T-cell (primary cell): ENCODE data around the gene ARSG. TPM values are rescaled to one million over a fixed set of nuclear protein-coding genes. Genes with fewer than 3 reads are reported as not detected.

Experiments
- ATAC-seq, 4 experiments: fragments of 200-7000 bp in 3 of 4; fragments of 150-1000 bp in 1 of 4; cut with Tn5 transposase; replicated peaks in 1 of 4; 1 replicate in 3 of 4; 2 replicates in 1 of 4; pipeline ENCODE4 v1.10.0; 2021; ENCODE audit warnings: moderate library complexity in 3 of 4, mild to moderate bottlenecking in 2 of 4, moderate number of reproducible peaks in 1 of 4
- CTCF ChIA-PET, 2 donors: fragments of 300-600 bp; sonication (Branson Sonifier 250); formaldehyde crosslinking; loops; one replicate each; lab custom pipeline; 2022; ENCODE audit warnings: antibody characterized with exemption in 2 of 2; lab: Charles Lee
- POLR2A ChIA-PET, 2 donors: fragments of 300-600 bp; sonication (Branson Sonifier 250); formaldehyde crosslinking; loops; one replicate each; lab custom pipeline; 2022; ENCODE audit warnings: antibody characterized with exemption in 2 of 2; lab: Charles Lee
- DNase-seq, 35 experiments: peaks; one replicate each; pipeline versions ENCODE4 v3.0.0 to v3.0.0-alpha.2; 2013 to 2023
- H3K27ac ChIP-seq: one replicate; pipeline ENCODE4 v1.5.1; 2013; ENCODE audit warnings: low read length
- H3K27me3 ChIP-seq, 2 experiments: replicated peaks in 1 of 2; 1 replicate in 1 of 2; 2 replicates in 1 of 2; pipeline versions ENCODE4 v1.6.1 to v1.7.0; 2013; ENCODE audit warnings: low read length in 1 of 2, mixed read lengths in 1 of 2; ENCODE audit not compliant: control insufficient read depth in 2 of 2, insufficient read depth in 2 of 2; ENCODE audit errors: extremely low read depth in 1 of 2
- H3K36me3 ChIP-seq, 2 donors: 1 replicate in 1 of 2; 2 replicates in 1 of 2; pipeline versions ENCODE4 v1.6.1 to v1.7.0; 2013; ENCODE audit warnings: low read length in 1 of 2; ENCODE audit not compliant: control insufficient read depth in 2 of 2, insufficient read depth in 1 of 2; ENCODE audit errors: extremely low read depth in 1 of 2
- H3K4me1 ChIP-seq, 2 experiments: 1 replicate in 1 of 2; 2 replicates in 1 of 2; pipeline versions ENCODE4 v1.6.1 to v1.7.0; 2013; ENCODE audit warnings: low read length in 2 of 2, mixed read lengths in 1 of 2; ENCODE audit not compliant: insufficient read depth in 2 of 2, control insufficient read depth in 1 of 2; ENCODE audit errors: extremely low read depth in 1 of 2
- H3K4me3 ChIP-seq, 2 donors: 1 replicate in 1 of 2; 2 replicates in 1 of 2; pipeline versions ENCODE4 v1.5.1 to v1.7.0; 2013; ENCODE audit warnings: mild to moderate bottlenecking in 2 of 2, low read length in 1 of 2, moderate library complexity in 1 of 2; ENCODE audit not compliant: control insufficient read depth in 1 of 2; ENCODE audit errors: extremely low read depth in 1 of 2
- H3K9me3 ChIP-seq: 2 replicates; pipeline ENCODE4 v1.7.0; 2013
- H3K27ac Mint-ChIP-seq, 2 donors: one replicate each; pipeline ENCODE4 v1.8.0; 2020 to 2021; ENCODE audit warnings: mild to moderate bottlenecking in 2 of 2, mixed read lengths in 2 of 2
- H3K27me3 Mint-ChIP-seq, 2 donors: one replicate each; pipeline ENCODE4 v1.8.0; 2021 to 2022; ENCODE audit warnings: mixed read lengths in 2 of 2
- H3K36me3 Mint-ChIP-seq: one replicate; pipeline ENCODE4 v1.8.0; 2021; ENCODE audit warnings: mixed read lengths
- H3K4me1 Mint-ChIP-seq, 3 donors: one replicate each; pipeline ENCODE4 v1.8.0; 2020 to 2022; ENCODE audit warnings: mixed read lengths in 3 of 3, mild to moderate bottlenecking in 1 of 3
- H3K4me3 Mint-ChIP-seq, 3 donors: one replicate each; pipeline ENCODE4 v1.8.0; 2020 to 2022; ENCODE audit warnings: mild to moderate bottlenecking in 3 of 3, mixed read lengths in 3 of 3, moderate library complexity in 3 of 3
- H3K9me3 Mint-ChIP-seq, 3 donors: one replicate each; pipeline ENCODE4 v1.8.0; 2020 to 2022; ENCODE audit warnings: mixed read lengths in 3 of 3
- WGBS: methylation state at CpG from one replicate; pipeline ENCODE4 v1.1.5; 2013; ENCODE audit warnings: missing lambda C conversion rate; ENCODE audit not compliant: insufficient coverage; 5-methylcytosine and 5-hydroxymethylcytosine counted together
- total RNA-seq, 35 experiments: library from RNA in 6 of 35; stranded (reverse) in 6 of 35; fragments of 120-200 nt in 1 of 35; gene quantifications; one replicate each; pipeline versions ENCODE4 v1.2.1 to v1.2.4 and lab custom pipeline; 2013 to 2026

Gene ARSG
- total RNA-seq, 5 donors from 2014 or later (not counting 1 experiment from before 2014, with no cell fraction given): 14.5 to 22.9 (median 17.8) TPM

DNA sequence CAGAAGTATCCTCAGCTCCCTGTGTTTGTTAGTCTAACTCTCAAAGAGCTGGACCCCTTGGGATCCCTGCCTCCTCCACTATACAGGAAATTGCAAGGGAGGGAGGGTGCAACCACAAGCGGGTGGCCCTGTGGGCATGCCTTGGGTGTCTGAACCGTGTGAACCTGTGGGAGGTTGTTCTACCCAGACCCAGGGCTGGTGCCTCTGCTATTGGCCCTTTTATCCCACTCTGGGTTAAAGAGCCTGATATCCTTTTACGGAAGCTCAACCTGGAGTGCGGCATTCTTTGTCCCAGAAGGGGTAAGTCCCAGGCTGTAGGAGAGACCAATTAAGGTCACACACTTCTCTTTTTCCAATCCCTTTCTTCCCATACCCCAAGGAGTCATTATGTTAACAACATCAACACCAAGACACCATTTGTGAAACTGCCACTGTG lies 53.4 kb downstream of the ARSG start:
- Histone ChIP-seq H3K36me3 (no peaks in the 10 kb centered on the region), H3K4me1 (peaks cover 45 to 67% of the 10 kb centered on the region in 2 experiments), H3K27ac (peak overlapping the region; percentile 85), H3K27me3 (no peaks in the 10 kb centered on the region), H3K9me3 (no peaks in the 10 kb centered on the region), H3K4me3 (no peak overlapping the region)
- Mint-ChIP-seq H3K27ac (peak overlapping the region; percentile 90 to 93), H3K4me3 (peak overlapping the region in 2 of 3 donors; percentile 39 to 80), H3K4me1 (peaks cover 67 to 78% (median 73%) of the 10 kb centered on the region in 3 donors), H3K27me3 (no peaks in the 10 kb centered on the region), H3K36me3 (no peaks in the 10 kb centered on the region), H3K9me3 (no peaks in the 10 kb centered on the region)
- 0% methylated on average over 1 of the region's 4 CpGs for WGBS
- POLR2A ChIA-PET: interaction anchor here in 1 of 2 donors (0.5 to 0.6 kb wide), 2 partner anchors 64 to 704 kb away, joined by 4 to 17 read pairs; no protein-coding TSS in a partner anchor
- DNase-seq (peak; percentile 17 to 72 (median 47)), ATAC-seq (peak; percentile 75 to 83 (median 80))
- CTCF ChIA-PET: interaction anchor here (0.5 to 1.0 kb wide), 5 partner anchors 12 to 163 kb away, joined by 3 to 5 read pairs (median 3); no protein-coding TSS in a partner anchor

- ChIA-PET POLR2A (interaction anchor here in 1 of 2 donors (0.6 to 0.8 kb wide), 2 partner anchors 34 to 54 kb away, joined by 3 read pairs; no protein-coding TSS in a partner anchor), CTCF (no interaction called here)
- H3K4me1 ChIP-seq: peaks cover 45 to 75% of the 10 kb centered on the region in 2 experiments
- DNase-seq: peak; percentile 41 to 73 (median 58)
- H3K4me3 ChIP-seq: peak overlapping the region; percentile 27 to 41
- H3K4me3 Mint-ChIP-seq: peak overlapping the region; percentile 58 to 80 (median 74)
- H3K9me3 ChIP-seq: no peaks in the 10 kb centered on the region
- H3K36me3 ChIP-seq: no peaks in the 10 kb centered on the region
- peaks cover 73 to 81% (median 75%) of the 10 kb centered on the region in 3 donors for H3K4me1 Mint-ChIP-seq
- H3K27ac ChIP-seq: peak overlapping the region; percentile 85
- H3K9me3 Mint-ChIP-seq: no peaks in the 10 kb centered on the region
- no peaks in the 10 kb centered on the region for H3K27me3 ChIP-seq
- ATAC-seq: peak; percentile 68 to 82 (median 77)
- peak overlapping the region; percentile 93 to 94 for H3K27ac Mint-ChIP-seq
- WGBS: 0% methylated on average over 11 of the region's 13 CpGs
- H3K36me3 Mint-ChIP-seq: no peaks in the 10 kb centered on the region
- H3K27me3 Mint-ChIP-seq: no peaks in the 10 kb centered on the region
Observed at GRCh38 chr17:68346448-68346847, 55.2 kb downstream of the ARSG start.

- ChIA-PET POLR2A (no interaction called here), CTCF (no interaction called here)
- Histone ChIP-seq H3K4me3 (no peak overlapping the region), H3K36me3 (no peaks in the 10 kb centered on the region), H3K27me3 (no peaks in the 10 kb centered on the region), H3K4me1 (peaks cover 50 to 84% of the 10 kb centered on the region in 2 experiments), H3K27ac (peak overlapping the region; percentile 85), H3K9me3 (no peaks in the 10 kb centered on the region)
- ATAC-seq (no peak), DNase-seq (no peak)
- Mint-ChIP-seq H3K36me3 (no peaks in the 10 kb centered on the region), H3K27ac (peak overlapping the region; percentile 93 to 94), H3K9me3 (no peaks in the 10 kb centered on the region), H3K4me3 (peak overlapping the region; percentile 31 to 80 (median 58)), H3K27me3 (no peaks in the 10 kb centered on the region), H3K4me1 (peaks cover 81 to 89% (median 82%) of the 10 kb centered on the region in 3 donors)
- WGBS: 76% methylated on average over 4 of the region's 6 CpGs
Observed at GRCh38 chr17:68347380-68347779, 56.1 kb downstream of the ARSG start.

DNA sequence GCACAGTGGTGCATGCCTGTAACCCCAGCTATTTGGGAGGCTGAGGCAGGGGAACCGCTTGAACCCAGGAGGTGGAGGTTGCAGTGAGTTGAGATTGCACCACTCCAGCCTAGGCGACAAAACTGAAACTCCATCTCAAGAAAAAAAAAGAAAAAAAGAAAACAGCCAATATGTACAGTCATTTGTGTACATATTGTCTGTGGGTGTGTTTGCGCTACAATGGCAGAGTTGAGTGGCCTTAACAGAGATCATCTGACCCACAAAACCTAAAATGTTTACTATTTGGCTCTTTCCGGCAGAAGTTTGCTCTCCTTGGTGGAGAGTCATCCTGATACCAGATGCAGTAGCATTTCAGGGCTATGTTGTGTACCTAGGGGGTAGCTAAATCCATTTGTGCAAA lies 57.9 kb downstream of the ARSG start:
- peaks cover 53 to 91% of the 10 kb centered on the region in 2 experiments for H3K4me1 ChIP-seq
- Mint-ChIP-seq H3K4me1 (peaks cover 86 to 91% (median 87%) of the 10 kb centered on the region in 3 donors), H3K36me3 (no peaks in the 10 kb centered on the region), H3K27me3 (no peaks in the 10 kb centered on the region), H3K9me3 (no peaks in the 10 kb centered on the region), H3K4me3 (peak overlapping the region in 1 of 3 donors; percentile 80), H3K27ac (peak overlapping the region; percentile 45 to 94)
- no peak for DNase-seq
- WGBS: no CpG with 5 or more reads among the region's 4 CpGs
- no peak overlapping the region for H3K4me3 ChIP-seq
- no peak for ATAC-seq
- ChIA-PET POLR2A (no interaction called here), CTCF (interaction anchor here in 1 of 2 donors (0.6 to 1.0 kb wide), 2 partner anchors 19 to 32 kb away, joined by 3 to 6 read pairs; no protein-coding TSS in a partner anchor)
- H3K27ac ChIP-seq: no peak overlapping the region
- H3K36me3 ChIP-seq: no peaks in the 10 kb centered on the region
- no peaks in the 10 kb centered on the region for H3K27me3 ChIP-seq
- no peaks in the 10 kb centered on the region for H3K9me3 ChIP-seq

DNA sequence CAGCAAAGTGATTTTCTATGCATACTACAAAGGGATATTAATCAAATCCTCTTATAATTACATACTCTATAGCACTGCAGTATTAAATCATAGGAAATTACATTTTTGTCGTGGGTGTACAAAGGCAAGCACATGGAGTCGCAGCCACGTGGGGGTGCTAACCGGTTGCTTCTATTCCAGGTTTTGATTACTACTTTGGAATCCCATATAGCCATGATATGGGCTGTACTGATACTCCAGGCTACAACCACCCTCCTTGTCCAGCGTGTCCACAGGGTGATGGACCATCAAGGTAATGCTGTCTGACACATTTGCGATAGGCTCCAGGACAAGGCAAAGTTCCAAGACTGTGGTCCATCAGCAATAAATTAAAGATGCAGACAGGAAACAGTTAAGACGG lies 60.1 kb downstream of the ARSG start:
- H3K4me3 Mint-ChIP-seq: no peak overlapping the region
- H3K36me3 Mint-ChIP-seq: no peaks in the 10 kb centered on the region
- H3K4me1 Mint-ChIP-seq: peaks cover 85 to 91% (median 87%) of the 10 kb centered on the region in 3 donors
- no peak overlapping the region for H3K27ac Mint-ChIP-seq
- Histone ChIP-seq H3K36me3 (no peaks in the 10 kb centered on the region), H3K4me3 (no peak overlapping the region), H3K27ac (no peak overlapping the region), H3K9me3 (no peaks in the 10 kb centered on the region), H3K27me3 (no peaks in the 10 kb centered on the region), H3K4me1 (peaks cover 36 to 89% of the 10 kb centered on the region in 2 experiments)
- H3K9me3 Mint-ChIP-seq: no peaks in the 10 kb centered on the region
- ATAC-seq: no peak
- CTCF ChIA-PET: no interaction called here
- no peak for DNase-seq
- H3K27me3 Mint-ChIP-seq: no peaks in the 10 kb centered on the region
- POLR2A ChIA-PET: interaction anchor here in 1 of 2 donors (0.6 to 0.7 kb wide), 2 partner anchors 104 to 139 kb away, joined by 5 to 7 read pairs; no protein-coding TSS in a partner anchor
- 90% methylated on average over 4 of the region's 7 CpGs for WGBS

DNA sequence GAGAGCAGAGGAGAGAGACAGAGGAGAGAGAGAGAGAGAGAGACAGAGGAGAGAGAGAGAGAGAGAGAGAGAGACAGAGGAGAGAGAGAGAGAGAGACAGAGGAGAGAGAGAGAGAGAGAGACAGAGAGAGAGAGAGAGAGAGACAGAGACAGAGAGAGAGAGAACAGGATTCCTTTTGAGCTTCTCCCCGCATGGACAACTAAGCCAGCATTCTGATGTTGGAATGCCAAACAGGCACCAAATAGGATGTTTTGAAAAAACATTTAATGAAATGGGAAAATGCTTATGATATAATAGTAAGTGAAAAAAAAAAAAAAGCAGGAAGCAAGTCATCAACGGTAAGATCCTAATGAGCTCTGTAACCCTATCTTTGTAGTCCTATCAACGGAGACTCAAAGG lies 60.7 kb downstream of the ARSG start:
- ChIA-PET POLR2A (interaction anchor here (0.6 to 0.7 kb wide), 2 partner anchors 105 to 1077 kb away, joined by 4 to 7 read pairs; no protein-coding TSS in a partner anchor), CTCF (interaction anchor here (0.5 to 0.7 kb wide), 2 partner anchors 80 to 87 kb away, joined by 3 read pairs; no protein-coding TSS in a partner anchor)
- Mint-ChIP-seq H3K4me1 (peaks cover 85 to 91% (median 87%) of the 10 kb centered on the region in 3 donors), H3K27me3 (no peaks in the 10 kb centered on the region), H3K27ac (peak overlapping the region; percentile 39 to 46), H3K4me3 (no peak overlapping the region), H3K9me3 (no peaks in the 10 kb centered on the region), H3K36me3 (no peaks in the 10 kb centered on the region)
- H3K4me1 ChIP-seq: peaks cover 36 to 89% of the 10 kb centered on the region in 2 experiments
- no peak for DNase-seq
- no peaks in the 10 kb centered on the region for H3K27me3 ChIP-seq
- H3K36me3 ChIP-seq: no peaks in the 10 kb centered on the region
- WGBS: 74% methylated on average over 2 of the region's 3 CpGs
- no peak overlapping the region for H3K4me3 ChIP-seq
- no peak for ATAC-seq
- no peaks in the 10 kb centered on the region for H3K9me3 ChIP-seq
- no peak overlapping the region for H3K27ac ChIP-seq
